WTC11 (cell line): Measurements from ENCODE around the gene GON7. TPM values are rescaled to one million over a fixed set of nuclear protein-coding genes. Genes with fewer than 3 reads are reported as not detected.

Experiments
- ATAC-seq: fragments of 200-7000 bp; cut with Tn5 transposase; 2 replicates; pipeline ENCODE4 v1.10.0; 2021; ENCODE audit warnings: mild to moderate bottlenecking, moderate library complexity
- CTCF ChIA-PET: fragments of 300-600 bp; sonication (Branson Sonifier 250); formaldehyde crosslinking; loops from one replicate; lab custom pipeline; 2021; ENCODE audit warnings: antibody characterized with exemption; lab: Charles Lee
- POLR2A ChIA-PET: fragments of 350-600 bp; sonication (Branson Sonifier 250); formaldehyde crosslinking; loops from one replicate; lab custom pipeline; 2021; ENCODE audit warnings: antibody characterized with exemption; lab: Charles Lee
- DNase-seq: peaks from one replicate; pipeline ENCODE4 v3.0.0; 2021; ENCODE audit warnings: low spot score
- H3K27ac Mint-ChIP-seq: 2 replicates; pipeline ENCODE4 v1.8.0; 2021; ENCODE audit warnings: mixed read lengths
- H3K27me3 Mint-ChIP-seq: 2 replicates; pipeline ENCODE4 v1.8.0; 2021; ENCODE audit warnings: low read depth, mild to moderate bottlenecking, moderate library complexity, mixed read lengths
- H3K36me3 Mint-ChIP-seq: 2 replicates; pipeline ENCODE4 v1.8.0; 2021; ENCODE audit warnings: mixed read lengths
- H3K4me1 Mint-ChIP-seq: 2 replicates; pipeline ENCODE4 v1.8.0; 2022; ENCODE audit warnings: mixed read lengths
- H3K4me3 Mint-ChIP-seq: 2 replicates; pipeline ENCODE4 v1.8.0; 2021; ENCODE audit warnings: mild to moderate bottlenecking, moderate library complexity, mixed read lengths
- H3K9me3 Mint-ChIP-seq: 2 replicates; pipeline ENCODE4 v1.8.0; 2021; ENCODE audit warnings: mixed read lengths
- ESRRA ChIP-seq: sonication (generic); formaldehyde crosslinking; IDR thresholded peaks from 2 replicates; pipeline ENCODE4 v1.8.1; 2022; ENCODE audit warnings: mild to moderate bottlenecking, missing genetic modification reagents, borderline replicate concordance
- IRF2 ChIP-seq: sonication (generic); formaldehyde crosslinking; IDR thresholded peaks from 2 replicates; pipeline ENCODE4 v1.8.0; 2022; ENCODE audit warnings: low read depth, missing genetic modification reagents, borderline replicate concordance
- JAZF1 ChIP-seq: fragments of 250-450 bp; sonication (Bioruptor Pico); IDR thresholded peaks from 2 replicates; pipeline ENCODE4 v1.9.0; 2021; ENCODE audit warnings: moderate library complexity, mild to moderate bottlenecking, inconsistent platforms
- MXD4 ChIP-seq: fragments of 250-450 bp; sonication (Bioruptor Pico); IDR thresholded peaks from 2 replicates; pipeline ENCODE4 v1.8.0; 2021; ENCODE audit warnings: mild to moderate bottlenecking, moderate library complexity, borderline replicate concordance
- NFE2L1 ChIP-seq: sonication (generic); formaldehyde crosslinking; IDR thresholded peaks from 2 replicates; pipeline ENCODE4 v1.8.1; 2023; ENCODE audit warnings: missing genetic modification reagents
- RELA ChIP-seq: sonication (generic); formaldehyde crosslinking; IDR thresholded peaks from 2 replicates; pipeline ENCODE4 v1.8.1; 2022; ENCODE audit warnings: missing genetic modification reagents, mild to moderate bottlenecking, borderline replicate concordance
- RORB ChIP-seq: fragments of 250-450 bp; sonication (Bioruptor Pico); IDR thresholded peaks from 2 replicates; pipeline ENCODE4 v1.9.0; 2021; ENCODE audit warnings: mild to moderate bottlenecking
- SP1 ChIP-seq: sonication (generic); formaldehyde crosslinking; conservative IDR thresholded peaks from 2 replicates; pipeline ENCODE4 v1.8.1; 2022; ENCODE audit warnings: missing genetic modification reagents
- ZBTB21 ChIP-seq: sonication (generic); formaldehyde crosslinking; IDR thresholded peaks from 2 replicates; pipeline ENCODE4 v1.8.1; 2023; ENCODE audit warnings: mild to moderate bottlenecking, missing genetic modification reagents, borderline replicate concordance
- ZNF232 ChIP-seq: sonication (generic); formaldehyde crosslinking; IDR thresholded peaks from 2 replicates; pipeline ENCODE4 v1.8.0; 2022; ENCODE audit warnings: mild to moderate bottlenecking, missing genetic modification reagents
- ZNF396 ChIP-seq: fragments of 250-450 bp; sonication (Bioruptor Pico); IDR thresholded peaks from 2 replicates; pipeline ENCODE4 v1.8.0; 2021; ENCODE audit warnings: mild to moderate bottlenecking, moderate library complexity, borderline replicate concordance
- ZNF423 ChIP-seq: fragments of 250-450 bp; sonication (Bioruptor Pico); IDR thresholded peaks from 2 replicates; pipeline ENCODE4 v2.1.2; 2022; ENCODE audit warnings: mild to moderate bottlenecking, moderate library complexity
- total RNA-seq: library from RNA; stranded (reverse); gene quantifications from 3 replicates; pipeline ENCODE4 v1.2.3, GENCODE V29; 2021
- TF ChIP-seq, protein P1 (sequence below): fragments of 250-450 bp; sonication (Bioruptor Pico); IDR thresholded peaks from 2 replicates; pipeline ENCODE4 v1.8.0; 2021; ENCODE audit warnings: mild to moderate bottlenecking
- TF ChIP-seq, protein P2 (sequence below): sonication (generic); formaldehyde crosslinking; IDR thresholded peaks from 2 replicates; pipeline ENCODE4 v1.8.1; 2023; ENCODE audit warnings: mild to moderate bottlenecking, missing genetic modification reagents
- TF ChIP-seq, protein P3 (sequence below): sonication (generic); formaldehyde crosslinking; IDR thresholded peaks from 2 replicates; pipeline ENCODE4 v1.8.1; 2023; ENCODE audit warnings: mild to moderate bottlenecking, missing genetic modification reagents, moderate library complexity
- TF ChIP-seq, protein P4 (sequence below): sonication (generic); formaldehyde crosslinking; IDR thresholded peaks from 2 replicates; pipeline ENCODE4 v1.8.1; 2022; ENCODE audit warnings: mild to moderate bottlenecking, moderate library complexity, missing genetic modification reagents
- TF ChIP-seq, protein P5 (sequence below): sonication (generic); formaldehyde crosslinking; IDR thresholded peaks from 2 replicates; pipeline ENCODE4 v1.8.1; 2022; ENCODE audit warnings: mild to moderate bottlenecking, missing genetic modification reagents, moderate library complexity, borderline replicate concordance
- TF ChIP-seq, protein P6 (sequence below): fragments of 250-450 bp; sonication (Bioruptor Pico); IDR thresholded peaks from 2 replicates; pipeline ENCODE4 v1.9.0; 2021; ENCODE audit warnings: moderate library complexity, mild to moderate bottlenecking, inconsistent platforms, borderline replicate concordance
- TF ChIP-seq, protein P7 (sequence below): sonication (generic); formaldehyde crosslinking; IDR thresholded peaks from 2 replicates; pipeline ENCODE4 v1.8.1; 2023; ENCODE audit warnings: mild to moderate bottlenecking, missing genetic modification reagents

The GON7 gene
- total RNA-seq, 1 experiment from 2014 or later = 7.4 TPM

DNA sequence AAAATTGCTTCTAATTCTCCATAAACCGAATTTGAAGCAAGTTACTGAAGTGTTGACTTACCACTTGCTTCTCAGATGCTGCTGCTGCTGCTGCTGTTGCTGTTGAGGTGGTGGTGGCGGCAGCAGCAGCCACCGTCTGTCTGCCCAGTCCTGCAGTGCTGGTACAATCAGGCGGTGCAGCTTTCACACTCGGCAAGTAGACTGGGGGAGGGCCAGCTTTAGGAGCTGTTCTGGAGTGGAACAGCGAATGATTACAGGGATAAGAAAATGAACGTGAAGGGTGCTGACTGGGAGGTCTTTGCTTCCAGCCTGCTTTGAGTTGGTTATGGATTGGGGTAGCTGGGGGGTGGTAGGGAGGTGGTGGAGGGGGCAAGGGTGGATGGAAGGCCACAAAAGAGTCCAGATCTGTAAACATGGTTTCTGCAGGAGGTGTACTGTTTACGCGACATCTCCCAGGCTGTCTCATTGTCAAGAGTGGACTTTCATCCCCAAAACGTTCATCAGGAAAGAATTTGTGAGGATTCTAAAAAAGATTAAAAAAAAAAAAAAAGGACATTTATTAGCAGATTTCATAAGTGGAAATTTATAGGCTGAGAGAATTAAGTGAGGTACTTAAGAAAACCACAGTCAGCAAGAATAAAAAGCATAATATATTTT is 39.0 kb upstream of the GON7 start:
- no peak for DNase-seq
- CTCF ChIA-PET = interaction anchor here (0.7 kb wide), 1 partner anchor 38 kb away, joined by 4 read pairs; no protein-coding TSS in a partner anchor
- POLR2A ChIA-PET = no interaction called here
- TF ChIP-seq ZBTB21 (CRISPR knock-in tag) = no peak
- TF ChIP-seq, protein P1, sequence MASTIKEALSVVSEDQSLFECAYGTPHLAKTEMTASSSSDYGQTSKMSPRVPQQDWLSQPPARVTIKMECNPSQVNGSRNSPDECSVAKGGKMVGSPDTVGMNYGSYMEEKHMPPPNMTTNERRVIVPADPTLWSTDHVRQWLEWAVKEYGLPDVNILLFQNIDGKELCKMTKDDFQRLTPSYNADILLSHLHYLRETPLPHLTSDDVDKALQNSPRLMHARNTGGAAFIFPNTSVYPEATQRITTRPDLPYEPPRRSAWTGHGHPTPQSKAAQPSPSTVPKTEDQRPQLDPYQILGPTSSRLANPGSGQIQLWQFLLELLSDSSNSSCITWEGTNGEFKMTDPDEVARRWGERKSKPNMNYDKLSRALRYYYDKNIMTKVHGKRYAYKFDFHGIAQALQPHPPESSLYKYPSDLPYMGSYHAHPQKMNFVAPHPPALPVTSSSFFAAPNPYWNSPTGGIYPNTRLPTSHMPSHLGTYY (CRISPR knock-in tag) = no peak
- TF ChIP-seq NFE2L1 (CRISPR knock-in tag) = no peak
- TF ChIP-seq ESRRA (CRISPR knock-in tag) = no peak
- TF ChIP-seq MXD4 (CRISPR knock-in tag) = no peak
- TF ChIP-seq ZNF232 (CRISPR knock-in tag) = no peak
- TF ChIP-seq, protein P2, sequence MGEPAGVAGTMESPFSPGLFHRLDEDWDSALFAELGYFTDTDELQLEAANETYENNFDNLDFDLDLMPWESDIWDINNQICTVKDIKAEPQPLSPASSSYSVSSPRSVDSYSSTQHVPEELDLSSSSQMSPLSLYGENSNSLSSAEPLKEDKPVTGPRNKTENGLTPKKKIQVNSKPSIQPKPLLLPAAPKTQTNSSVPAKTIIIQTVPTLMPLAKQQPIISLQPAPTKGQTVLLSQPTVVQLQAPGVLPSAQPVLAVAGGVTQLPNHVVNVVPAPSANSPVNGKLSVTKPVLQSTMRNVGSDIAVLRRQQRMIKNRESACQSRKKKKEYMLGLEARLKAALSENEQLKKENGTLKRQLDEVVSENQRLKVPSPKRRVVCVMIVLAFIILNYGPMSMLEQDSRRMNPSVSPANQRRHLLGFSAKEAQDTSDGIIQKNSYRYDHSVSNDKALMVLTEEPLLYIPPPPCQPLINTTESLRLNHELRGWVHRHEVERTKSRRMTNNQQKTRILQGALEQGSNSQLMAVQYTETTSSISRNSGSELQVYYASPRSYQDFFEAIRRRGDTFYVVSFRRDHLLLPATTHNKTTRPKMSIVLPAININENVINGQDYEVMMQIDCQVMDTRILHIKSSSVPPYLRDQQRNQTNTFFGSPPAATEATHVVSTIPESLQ (CRISPR knock-in tag) = no peak
- no peak for TF ChIP-seq RELA (CRISPR knock-in tag)
- TF ChIP-seq, protein P3, sequence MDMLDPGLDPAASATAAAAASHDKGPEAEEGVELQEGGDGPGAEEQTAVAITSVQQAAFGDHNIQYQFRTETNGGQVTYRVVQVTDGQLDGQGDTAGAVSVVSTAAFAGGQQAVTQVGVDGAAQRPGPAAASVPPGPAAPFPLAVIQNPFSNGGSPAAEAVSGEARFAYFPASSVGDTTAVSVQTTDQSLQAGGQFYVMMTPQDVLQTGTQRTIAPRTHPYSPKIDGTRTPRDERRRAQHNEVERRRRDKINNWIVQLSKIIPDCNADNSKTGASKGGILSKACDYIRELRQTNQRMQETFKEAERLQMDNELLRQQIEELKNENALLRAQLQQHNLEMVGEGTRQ (CRISPR knock-in tag) = no peak
- TF ChIP-seq, all 79 proteins: peak for 0
- Mint-ChIP-seq H3K4me3 (no peak overlapping the region), H3K4me1 (peaks cover 2% of the 10 kb centered on the region), H3K36me3 (peaks cover 43% of the 10 kb centered on the region), H3K27me3 (no peaks in the 10 kb centered on the region), H3K27ac (no peak overlapping the region), H3K9me3 (no peaks in the 10 kb centered on the region)
- no peak for ATAC-seq

DNA sequence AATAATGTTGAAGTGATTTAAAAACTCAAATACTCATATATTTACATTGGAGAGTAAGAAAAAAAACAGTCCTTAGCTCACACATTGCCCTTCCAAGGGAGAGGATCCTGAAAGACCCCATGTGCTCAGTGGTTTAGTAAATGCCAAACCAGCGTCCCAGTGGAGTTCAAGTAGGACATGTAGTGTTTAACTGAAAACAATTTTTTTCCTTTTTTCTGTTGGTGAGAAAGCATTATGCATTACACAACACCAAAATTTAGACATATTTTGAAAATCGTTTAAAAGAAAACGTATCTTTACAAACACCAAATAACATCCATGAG is 33.8 kb upstream of the GON7 start:
- CTCF ChIA-PET = no interaction called here
- no peak overlapping the region for H3K27ac Mint-ChIP-seq
- H3K9me3 Mint-ChIP-seq = no peaks in the 10 kb centered on the region
- H3K27me3 Mint-ChIP-seq = no peaks in the 10 kb centered on the region
- no peak for DNase-seq
- no peaks in the 10 kb centered on the region for H3K4me1 Mint-ChIP-seq
- peaks cover 29% of the 10 kb centered on the region for H3K36me3 Mint-ChIP-seq
- POLR2A ChIA-PET = no interaction called here
- no peak overlapping the region for H3K4me3 Mint-ChIP-seq
- ATAC-seq = no peak
- TF ChIP-seq JAZF1 (CRISPR knock-in tag) (no peak), SP1 (no peak), ZNF396 (CRISPR knock-in tag) (no peak), RORB (CRISPR knock-in tag) (no peak), IRF2 (CRISPR knock-in tag) (no peak), ZNF423 (no peak), ZNF232 (CRISPR knock-in tag) (no peak)
- TF ChIP-seq, protein P3 (CRISPR knock-in tag) = no peak
- TF ChIP-seq, protein P4, sequence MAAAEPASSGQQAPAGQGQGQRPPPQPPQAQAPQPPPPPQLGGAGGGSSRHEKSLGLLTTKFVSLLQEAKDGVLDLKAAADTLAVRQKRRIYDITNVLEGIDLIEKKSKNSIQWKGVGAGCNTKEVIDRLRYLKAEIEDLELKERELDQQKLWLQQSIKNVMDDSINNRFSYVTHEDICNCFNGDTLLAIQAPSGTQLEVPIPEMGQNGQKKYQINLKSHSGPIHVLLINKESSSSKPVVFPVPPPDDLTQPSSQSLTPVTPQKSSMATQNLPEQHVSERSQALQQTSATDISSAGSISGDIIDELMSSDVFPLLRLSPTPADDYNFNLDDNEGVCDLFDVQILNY (CRISPR knock-in tag) = no peak
- TF ChIP-seq, protein P5, sequence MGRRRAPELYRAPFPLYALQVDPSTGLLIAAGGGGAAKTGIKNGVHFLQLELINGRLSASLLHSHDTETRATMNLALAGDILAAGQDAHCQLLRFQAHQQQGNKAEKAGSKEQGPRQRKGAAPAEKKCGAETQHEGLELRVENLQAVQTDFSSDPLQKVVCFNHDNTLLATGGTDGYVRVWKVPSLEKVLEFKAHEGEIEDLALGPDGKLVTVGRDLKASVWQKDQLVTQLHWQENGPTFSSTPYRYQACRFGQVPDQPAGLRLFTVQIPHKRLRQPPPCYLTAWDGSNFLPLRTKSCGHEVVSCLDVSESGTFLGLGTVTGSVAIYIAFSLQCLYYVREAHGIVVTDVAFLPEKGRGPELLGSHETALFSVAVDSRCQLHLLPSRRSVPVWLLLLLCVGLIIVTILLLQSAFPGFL (CRISPR knock-in tag) = no peak
- TF ChIP-seq, protein P6, sequence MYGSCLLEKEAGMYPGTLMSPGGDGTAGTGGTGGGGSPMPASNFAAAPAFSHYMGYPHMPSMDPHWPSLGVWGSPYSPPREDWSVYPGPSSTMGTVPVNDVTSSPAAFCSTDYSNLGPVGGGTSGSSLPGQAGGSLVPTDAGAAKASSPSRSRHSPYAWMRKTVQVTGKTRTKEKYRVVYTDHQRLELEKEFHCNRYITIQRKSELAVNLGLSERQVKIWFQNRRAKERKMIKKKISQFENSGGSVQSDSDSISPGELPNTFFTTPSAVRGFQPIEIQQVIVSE (CRISPR knock-in tag) = no peak
- TF ChIP-seq, protein P7, sequence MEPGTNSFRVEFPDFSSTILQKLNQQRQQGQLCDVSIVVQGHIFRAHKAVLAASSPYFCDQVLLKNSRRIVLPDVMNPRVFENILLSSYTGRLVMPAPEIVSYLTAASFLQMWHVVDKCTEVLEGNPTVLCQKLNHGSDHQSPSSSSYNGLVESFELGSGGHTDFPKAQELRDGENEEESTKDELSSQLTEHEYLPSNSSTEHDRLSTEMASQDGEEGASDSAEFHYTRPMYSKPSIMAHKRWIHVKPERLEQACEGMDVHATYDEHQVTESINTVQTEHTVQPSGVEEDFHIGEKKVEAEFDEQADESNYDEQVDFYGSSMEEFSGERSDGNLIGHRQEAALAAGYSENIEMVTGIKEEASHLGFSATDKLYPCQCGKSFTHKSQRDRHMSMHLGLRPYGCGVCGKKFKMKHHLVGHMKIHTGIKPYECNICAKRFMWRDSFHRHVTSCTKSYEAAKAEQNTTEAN (CRISPR knock-in tag) = no peak
- TF ChIP-seq, all 79 proteins: peak for 0
